ENCODE results near the gene PAGE5. TPM values are rescaled to one million over a fixed set of nuclear protein-coding genes. Genes with fewer than 3 reads are reported as not detected.
A peak's percentile ranks its signal among the peaks of the same experiment; 100 is the strongest.

The PAGE5 gene
- total RNA-seq, 1 donor = not detected

DNA sequence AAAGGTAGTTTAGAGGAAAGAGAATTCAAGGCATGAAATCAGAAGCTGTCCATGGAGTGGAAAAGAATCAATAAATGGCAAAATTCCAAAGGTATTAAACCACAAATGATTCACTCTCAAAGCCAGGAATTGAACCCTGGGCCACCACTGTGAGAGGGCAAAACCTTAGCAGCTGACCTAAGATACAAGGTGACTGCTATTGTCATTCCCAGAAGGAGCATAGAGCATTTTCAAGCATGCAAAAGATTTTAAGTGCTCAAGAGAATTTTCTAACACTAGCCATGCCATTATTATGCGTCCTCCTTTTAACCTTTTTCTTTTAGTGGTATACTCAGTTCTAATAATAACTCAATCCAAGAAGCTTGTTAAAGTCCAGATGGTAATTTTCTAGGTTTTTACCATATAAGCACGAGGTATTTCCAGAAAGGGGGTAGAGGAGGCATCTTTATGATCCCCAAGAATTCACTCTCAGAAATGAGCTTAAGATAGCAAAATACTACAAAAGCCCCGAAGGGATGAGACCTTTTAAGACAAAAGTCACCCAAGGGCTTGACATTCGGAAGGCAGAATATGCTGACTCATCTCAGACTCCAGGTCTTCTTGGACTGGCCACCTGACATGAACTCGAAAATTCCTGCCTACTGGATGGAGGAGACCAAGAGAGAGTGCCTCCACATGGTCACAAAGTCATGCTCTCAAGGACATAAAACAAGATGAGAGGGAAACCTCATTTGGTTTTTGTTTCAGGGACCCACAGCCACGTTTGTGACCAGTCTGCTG is 13.8 kb upstream of the PAGE5 start:
- no peak overlapping the region for H3K27ac ChIP-seq (ENCODE audit: low read depth, low read length)
- H3K4me1 ChIP-seq (ENCODE audit: insufficient read depth, low read length) = no peaks in the 10 kb centered on the region
- no peaks in the 10 kb centered on the region for H3K9me3 ChIP-seq (ENCODE audit: low read depth, low read length)
- H2AFZ ChIP-seq (ENCODE audit: low read length) = no peak overlapping the region
- no peaks in the 10 kb centered on the region for H4K20me1 ChIP-seq (ENCODE audit: insufficient read depth, low read length)
- H3K4me2 ChIP-seq (ENCODE audit: insufficient read depth, low read length) = no peak overlapping the region
- no peaks in the 10 kb centered on the region for H3K27me3 ChIP-seq (ENCODE audit: insufficient read depth, low read length)
- H3K4me3 ChIP-seq (ENCODE audit: insufficient read depth, low read length) = no peak overlapping the region
- H3K36me3 ChIP-seq (ENCODE audit: insufficient read depth, low read length) = no peaks in the 10 kb centered on the region
- no peaks in the 10 kb centered on the region for H3K79me2 ChIP-seq (ENCODE audit: insufficient read depth, low read length)
- TF ChIP-seq, protein P1, sequence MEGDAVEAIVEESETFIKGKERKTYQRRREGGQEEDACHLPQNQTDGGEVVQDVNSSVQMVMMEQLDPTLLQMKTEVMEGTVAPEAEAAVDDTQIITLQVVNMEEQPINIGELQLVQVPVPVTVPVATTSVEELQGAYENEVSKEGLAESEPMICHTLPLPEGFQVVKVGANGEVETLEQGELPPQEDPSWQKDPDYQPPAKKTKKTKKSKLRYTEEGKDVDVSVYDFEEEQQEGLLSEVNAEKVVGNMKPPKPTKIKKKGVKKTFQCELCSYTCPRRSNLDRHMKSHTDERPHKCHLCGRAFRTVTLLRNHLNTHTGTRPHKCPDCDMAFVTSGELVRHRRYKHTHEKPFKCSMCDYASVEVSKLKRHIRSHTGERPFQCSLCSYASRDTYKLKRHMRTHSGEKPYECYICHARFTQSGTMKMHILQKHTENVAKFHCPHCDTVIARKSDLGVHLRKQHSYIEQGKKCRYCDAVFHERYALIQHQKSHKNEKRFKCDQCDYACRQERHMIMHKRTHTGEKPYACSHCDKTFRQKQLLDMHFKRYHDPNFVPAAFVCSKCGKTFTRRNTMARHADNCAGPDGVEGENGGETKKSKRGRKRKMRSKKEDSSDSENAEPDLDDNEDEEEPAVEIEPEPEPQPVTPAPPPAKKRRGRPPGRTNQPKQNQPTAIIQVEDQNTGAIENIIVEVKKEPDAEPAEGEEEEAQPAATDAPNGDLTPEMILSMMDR (IDR thresholded peaks at IDR 0.05; ENCODE audit: extremely low read depth, low read depth, low read length) = no peak
- no peak for DNase-seq (ENCODE audit: insufficient read length, low spot score, missing footprints)

DNA sequence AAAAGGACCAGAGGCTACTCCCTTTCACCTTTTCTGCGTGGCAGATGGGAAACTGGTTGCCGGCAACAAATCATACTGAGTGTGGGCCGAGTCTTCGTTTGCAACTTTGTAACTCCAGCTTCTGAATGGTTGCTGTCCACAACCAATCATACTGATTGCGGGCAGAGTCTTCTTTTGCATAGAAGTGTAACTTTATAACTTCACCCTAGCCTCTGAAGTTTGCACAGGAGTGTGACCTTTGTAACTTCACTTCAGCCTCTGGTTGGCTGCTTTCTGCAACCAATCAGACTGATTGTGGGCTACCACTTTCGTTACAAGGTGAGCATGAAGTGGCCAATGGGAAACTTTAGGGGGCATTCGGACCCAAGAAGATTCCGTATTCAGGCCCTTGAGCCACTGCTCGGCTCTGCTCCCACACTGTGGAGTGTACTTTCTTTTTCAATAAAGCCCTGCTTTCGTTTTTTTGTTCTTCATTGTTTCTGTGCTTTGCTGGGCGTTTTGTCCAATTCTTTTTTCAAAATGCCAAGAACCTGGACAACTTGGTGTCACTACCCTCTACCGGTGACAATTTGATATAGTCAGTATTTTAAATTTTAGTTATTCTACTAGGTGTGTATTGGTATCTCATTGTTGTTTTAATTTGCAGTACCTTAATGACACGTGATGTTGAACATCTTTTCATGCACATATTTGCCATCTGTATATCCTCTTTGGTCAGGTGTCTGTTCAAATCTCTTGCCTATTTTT is 9.0 kb upstream of the PAGE5 start:
- TF ChIP-seq, protein P1 (IDR thresholded peaks at IDR 0.05; ENCODE audit: extremely low read depth, low read depth, low read length) = no peak
- no peaks in the 10 kb centered on the region for H4K20me1 ChIP-seq (ENCODE audit: insufficient read depth, low read length)
- H3K4me2 ChIP-seq (ENCODE audit: insufficient read depth, low read length) = no peak overlapping the region
- no peak overlapping the region for H3K27ac ChIP-seq (ENCODE audit: low read depth, low read length)
- H3K27me3 ChIP-seq (ENCODE audit: insufficient read depth, low read length) = no peaks in the 10 kb centered on the region
- no peaks in the 10 kb centered on the region for H3K9me3 ChIP-seq (ENCODE audit: low read depth, low read length)
- peak overlapping the region; percentile 15 for H2AFZ ChIP-seq (ENCODE audit: low read length)
- no peaks in the 10 kb centered on the region for H3K36me3 ChIP-seq (ENCODE audit: insufficient read depth, low read length)
- no peak overlapping the region for H3K4me3 ChIP-seq (ENCODE audit: insufficient read depth, low read length)
- H3K4me1 ChIP-seq (ENCODE audit: insufficient read depth, low read length) = no peaks in the 10 kb centered on the region
- no peaks in the 10 kb centered on the region for H3K79me2 ChIP-seq (ENCODE audit: insufficient read depth, low read length)
- no peak for DNase-seq (ENCODE audit: insufficient read length, low spot score, missing footprints)

DNA sequence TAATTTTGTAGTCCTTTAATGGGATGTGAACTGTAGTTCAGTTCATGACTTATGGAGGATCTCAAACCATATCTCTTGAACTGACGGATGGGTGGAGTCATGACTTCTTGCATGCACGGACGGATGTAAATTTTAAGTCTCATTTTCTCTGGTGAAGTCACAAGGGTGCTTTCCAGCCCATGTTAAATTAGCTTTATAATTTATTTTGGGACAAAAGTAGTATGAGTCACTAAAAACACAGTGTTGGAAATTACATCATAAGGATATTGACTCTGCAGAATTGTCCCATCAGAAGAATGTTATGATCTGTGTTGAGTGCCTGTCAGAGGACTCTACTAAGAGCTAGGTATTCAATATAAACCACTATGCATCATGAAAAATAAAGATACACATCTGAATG is 6.8 kb upstream of the PAGE5 start:
- DNase-seq (ENCODE audit: insufficient read length, low spot score, missing footprints) = no peak
- TF ChIP-seq, protein P1 (IDR thresholded peaks at IDR 0.05; ENCODE audit: extremely low read depth, low read depth, low read length) = no peak
- no peaks in the 10 kb centered on the region for H3K4me1 ChIP-seq (ENCODE audit: insufficient read depth, low read length)
- H3K9me3 ChIP-seq (ENCODE audit: low read depth, low read length) = no peaks in the 10 kb centered on the region
- H3K4me2 ChIP-seq (ENCODE audit: insufficient read depth, low read length) = no peak overlapping the region
- no peaks in the 10 kb centered on the region for H3K79me2 ChIP-seq (ENCODE audit: insufficient read depth, low read length)
- no peaks in the 10 kb centered on the region for H3K27me3 ChIP-seq (ENCODE audit: insufficient read depth, low read length)
- no peak overlapping the region for H2AFZ ChIP-seq (ENCODE audit: low read length)
- H3K4me3 ChIP-seq (ENCODE audit: insufficient read depth, low read length) = no peak overlapping the region
- no peak overlapping the region for H3K27ac ChIP-seq (ENCODE audit: low read depth, low read length)
- no peaks in the 10 kb centered on the region for H4K20me1 ChIP-seq (ENCODE audit: insufficient read depth, low read length)
- no peaks in the 10 kb centered on the region for H3K36me3 ChIP-seq (ENCODE audit: insufficient read depth, low read length)

DNA sequence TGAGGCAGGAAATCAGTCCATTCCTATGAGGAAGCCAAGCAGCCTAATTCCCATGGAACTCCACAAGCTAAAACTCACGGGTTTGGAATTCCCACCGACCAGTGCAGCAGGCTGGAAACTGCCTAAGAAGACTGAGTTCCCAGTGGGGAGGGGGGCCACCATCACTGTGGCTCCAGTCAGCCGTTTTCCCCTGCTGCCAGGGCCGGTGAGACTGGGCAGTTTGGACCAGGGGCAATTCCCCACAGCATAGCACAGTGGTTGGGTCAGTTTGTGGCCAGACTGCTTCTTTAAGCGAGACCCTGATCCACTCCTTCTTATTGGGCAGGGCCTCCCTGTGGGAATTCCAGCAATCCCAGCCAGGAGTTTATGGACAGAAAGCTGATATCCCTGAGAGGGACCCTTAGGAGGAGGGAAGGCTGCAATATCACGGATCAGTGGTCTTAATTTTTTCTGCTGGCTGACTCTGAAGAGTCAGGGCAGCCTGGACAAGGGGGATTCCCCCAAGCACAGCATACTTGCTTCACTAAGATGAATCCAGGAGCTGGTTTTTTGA is 20.7 kb downstream of the PAGE5 start:
- no peaks in the 10 kb centered on the region for H3K79me2 ChIP-seq (ENCODE audit: insufficient read depth, low read length)
- H3K36me3 ChIP-seq (ENCODE audit: insufficient read depth, low read length) = no peaks in the 10 kb centered on the region
- no peak overlapping the region for H3K4me3 ChIP-seq (ENCODE audit: insufficient read depth, low read length)
- no peaks in the 10 kb centered on the region for H3K9me3 ChIP-seq (ENCODE audit: low read depth, low read length)
- H2AFZ ChIP-seq (ENCODE audit: low read length) = no peak overlapping the region
- H3K27ac ChIP-seq (ENCODE audit: low read depth, low read length) = no peak overlapping the region
- H3K4me1 ChIP-seq (ENCODE audit: insufficient read depth, low read length) = no peaks in the 10 kb centered on the region
- no peak for DNase-seq (ENCODE audit: insufficient read length, low spot score, missing footprints)
- no peak overlapping the region for H3K4me2 ChIP-seq (ENCODE audit: insufficient read depth, low read length)
- TF ChIP-seq, protein P1 (IDR thresholded peaks at IDR 0.05; ENCODE audit: extremely low read depth, low read depth, low read length) = no peak
- no peaks in the 10 kb centered on the region for H4K20me1 ChIP-seq (ENCODE audit: insufficient read depth, low read length)
- H3K27me3 ChIP-seq (ENCODE audit: insufficient read depth, low read length) = no peaks in the 10 kb centered on the region

Data from osteoblast (primary cell).